Hindlimb muscle (tissue), 1 donor: Measurements from ENCODE around the gene VPS13D. TPM values are rescaled to one million over a fixed set of nuclear protein-coding genes. Genes with fewer than 3 reads are reported as not detected.
"Not testable (repeated sequence)": the region's sequence is repeated elsewhere in the genome, so short reads cannot be mapped to it uniquely, and the experiment has no call there.

Experiments used
- DNase-seq: peaks from one replicate; pipeline ENCODE4 v3.0.0-alpha.2; 2013
- polyA plus RNA-seq: library from polyadenylated mRNA; unstranded; fragments of 120-200 nt; gene quantifications from one replicate; pipeline ENCODE4 v1.2.1, GENCODE V29; 2013; ENCODE audit not compliant: insufficient read length

VPS13D gene
- polyA plus RNA-seq, 1 donor, result 17.8 TPM

- DNase-seq, result no peak
These were observed 28.3 kb upstream of the VPS13D start for GRCh38 chr1:12201352-12202189.

GRCh38 chr1:12202190-12202497 lies 27.7 kb upstream of the VPS13D start:
- no peak for DNase-seq

- no peak for DNase-seq
These were observed 27.3 kb upstream of the VPS13D start for GRCh38 chr1:12202577-12202976.

GRCh38 chr1:12203216-12204007 lies 26.4 kb upstream of the VPS13D start:
- no peak for DNase-seq

- DNase-seq, result no peak
These were observed 25.7 kb upstream of the VPS13D start for GRCh38 chr1:12204140-12204539.

DNA sequence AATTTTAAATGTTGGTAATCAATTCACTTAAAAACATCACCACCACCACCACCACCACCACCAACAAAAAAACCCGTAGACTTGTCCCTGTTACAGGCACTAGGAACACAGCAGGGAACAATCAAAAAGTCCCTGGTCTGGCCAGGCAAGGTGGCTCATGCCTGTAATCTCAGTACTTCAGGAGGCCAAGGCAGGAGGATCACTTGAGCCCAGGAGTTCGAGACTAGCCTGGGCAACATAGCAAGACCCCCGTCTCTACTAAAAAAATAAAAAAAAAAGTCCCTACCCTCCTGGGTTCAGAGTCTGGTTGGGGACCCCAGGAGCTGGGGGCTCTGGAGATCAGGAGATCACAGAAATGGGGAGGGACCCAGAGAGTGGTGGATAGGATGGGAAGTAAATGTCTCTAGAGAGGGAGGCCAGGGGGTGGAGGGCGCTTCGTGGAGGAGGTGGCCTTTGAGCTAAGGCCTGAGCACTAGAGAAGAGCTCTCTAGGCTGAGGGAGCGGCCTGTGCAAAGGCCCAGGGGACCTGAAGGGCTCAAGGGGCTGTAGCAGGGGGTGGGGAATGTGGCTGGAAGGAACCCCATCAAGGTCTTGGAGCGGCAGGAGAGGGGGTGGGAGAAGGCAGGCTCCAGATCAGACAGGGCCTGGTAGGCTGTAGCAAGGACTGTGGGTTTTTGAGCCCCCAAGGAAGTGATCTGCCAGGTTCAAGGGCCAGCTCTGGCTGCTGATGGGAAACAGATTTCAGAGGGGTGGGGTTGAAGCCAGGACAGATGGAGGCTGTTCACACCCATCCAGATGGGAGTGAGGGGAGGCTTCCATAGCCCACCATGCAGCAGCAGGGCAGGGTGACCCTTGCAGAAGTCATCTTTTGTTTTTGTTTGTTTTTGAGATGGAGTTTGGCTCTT lies 24.8 kb upstream of the VPS13D start:
- DNase-seq, result no peak

- no peak for DNase-seq
These were observed 23.6 kb upstream of the VPS13D start for GRCh38 chr1:12206238-12206637.

- no peak for DNase-seq
These were observed 22.9 kb upstream of the VPS13D start for GRCh38 chr1:12206792-12207424.

- DNase-seq, result no peak
These were observed 21.6 kb upstream of the VPS13D start for GRCh38 chr1:12208271-12208670.

GRCh38 chr1:12208764-12209494 lies 20.9 kb upstream of the VPS13D start:
- DNase-seq, result peak; percentile 77

- no peak for DNase-seq
These were observed 20.4 kb upstream of the VPS13D start for GRCh38 chr1:12209495-12209832.

GRCh38 chr1:12215118-12215961 lies 14.5 kb upstream of the VPS13D start:
- no peak for DNase-seq

- no peak for DNase-seq
These were observed 10.0 kb upstream of the VPS13D start for GRCh38 chr1:12219800-12220199.

DNA sequence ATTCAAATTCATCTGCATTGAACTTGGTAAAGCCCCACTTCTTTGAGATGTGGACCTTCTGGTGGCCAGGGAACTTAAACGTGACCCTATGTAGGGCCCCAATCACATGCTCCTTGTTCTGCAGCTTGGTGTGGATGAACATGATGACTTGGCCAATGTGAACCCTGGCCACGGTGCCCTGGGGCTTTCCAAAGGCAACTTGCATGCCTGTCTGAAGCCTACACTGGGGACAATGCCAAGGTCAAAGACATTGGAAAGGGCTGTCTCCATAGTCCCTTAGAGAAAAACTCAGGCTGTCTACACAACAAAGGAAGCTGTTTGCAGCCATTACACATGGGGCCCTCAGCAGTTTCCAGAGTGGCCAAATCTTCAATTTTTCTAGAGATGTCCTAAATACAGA lies 8.9 kb upstream of the VPS13D start:
- no peak for DNase-seq

DNA sequence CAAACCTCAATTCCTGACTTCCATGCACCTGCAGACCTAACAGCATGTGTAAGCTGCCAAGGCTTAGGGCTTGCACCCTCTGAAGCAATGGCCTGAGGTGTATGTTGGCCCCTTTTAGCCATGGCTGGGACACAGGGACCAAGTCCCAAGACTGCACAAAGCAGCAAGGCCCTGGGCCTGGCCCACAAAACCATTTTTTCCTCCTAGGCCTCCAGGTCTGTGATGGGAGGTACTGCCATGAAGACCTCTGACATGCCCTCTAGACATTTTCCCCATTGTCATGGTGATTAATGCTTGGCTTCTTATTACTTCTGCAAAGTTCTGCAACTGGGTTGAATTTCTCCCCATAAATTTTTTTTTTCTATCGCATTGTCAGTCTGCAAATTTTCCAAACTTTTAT lies 7.1 kb upstream of the VPS13D start:
- DNase-seq, result not testable (repeated sequence)

DNA sequence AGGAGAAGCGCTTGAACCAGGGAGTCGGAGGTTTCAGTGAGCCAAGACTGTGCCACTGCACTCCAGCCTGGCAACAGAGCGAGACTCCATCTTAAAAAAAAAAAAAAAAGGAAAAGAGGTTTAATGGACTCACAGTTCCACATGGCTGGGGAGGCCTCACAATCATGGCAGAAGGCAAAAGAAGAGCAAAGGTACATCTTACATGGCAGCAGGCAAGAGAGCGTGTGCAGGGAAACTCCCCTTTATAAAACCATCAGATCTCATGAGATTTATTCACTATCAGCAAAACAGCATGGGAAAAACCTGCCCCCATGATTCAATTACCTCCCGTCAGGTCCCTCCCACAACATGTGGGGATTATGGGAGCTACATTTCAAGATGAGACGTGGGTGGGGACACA lies 5.7 kb upstream of the VPS13D start:
- not testable (repeated sequence) for DNase-seq

- DNase-seq, result no peak
These were observed 851 bp upstream of the VPS13D start for GRCh38 chr1:12228979-12229378.

GRCh38 chr1:12229386-12229834 lies 420 bp upstream of the VPS13D start:
- DNase-seq, result no peak

DNA sequence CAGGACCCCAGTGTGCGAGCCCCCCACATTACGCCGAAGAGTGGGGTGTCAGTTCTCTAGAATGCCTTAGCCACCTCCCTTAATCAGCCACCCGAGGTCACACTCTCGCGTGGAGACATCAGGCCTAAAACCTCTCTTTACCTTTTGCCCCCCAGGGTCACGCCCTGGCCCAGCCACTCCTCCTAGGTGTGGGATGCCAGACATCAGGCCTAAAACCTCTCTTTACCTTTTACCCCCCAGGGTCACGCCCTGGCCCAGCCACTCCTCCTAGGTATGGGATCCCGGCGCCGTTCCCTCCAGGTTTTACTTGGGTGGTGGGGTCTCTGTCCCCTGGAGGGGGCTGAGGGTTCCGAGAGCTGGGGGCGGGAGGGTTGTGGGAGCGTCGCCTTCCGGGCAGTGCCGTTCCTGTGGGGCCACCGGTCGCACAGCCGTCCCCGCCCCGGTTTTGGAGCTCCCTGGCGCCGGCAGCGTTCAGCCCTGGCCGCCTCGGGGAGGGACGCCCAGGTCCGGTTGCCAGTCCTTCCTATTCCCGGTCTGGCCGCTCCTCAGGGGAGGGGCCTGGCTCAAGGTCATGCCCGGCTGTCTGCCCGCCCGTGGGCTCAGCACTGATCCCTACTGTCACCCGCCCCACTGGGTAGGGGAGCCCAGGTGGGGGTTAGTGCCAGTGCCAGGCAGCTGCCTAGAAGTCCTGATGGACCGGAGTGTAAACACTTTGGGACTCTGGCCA lies 882 bp downstream of the VPS13D start:
- DNase-seq, result no peak

GRCh38 chr1:12231276-12231595 lies 1.4 kb downstream of the VPS13D start:
- DNase-seq, result no peak
